Activated naive CD4-positive, alpha-beta T cell treated with anti-CD3 and anti-CD28 coated beads for 36 hours (primary cell): ENCODE results near the gene AIMP2. TPM values are rescaled to one million over a fixed set of nuclear protein-coding genes. Genes with fewer than 3 reads are reported as not detected.
"Not testable (repeated sequence)": the region's sequence is repeated elsewhere in the genome, so short reads cannot be mapped to it uniquely, and the experiment has no call there.

Source experiments
- CTCF ChIA-PET: fragments of 350-600 bp; sonication (Branson Sonifier 250); formaldehyde crosslinking; loops from one replicate; lab custom pipeline; 2021; ENCODE audit warnings: antibody characterized with exemption; lab: Charles Lee
- DNase-seq: peaks from one replicate; pipeline ENCODE4 v3.0.0-alpha.2; 2020
- H3K27ac Mint-ChIP-seq: one replicate; pipeline ENCODE4 v1.8.0; 2021; ENCODE audit warnings: mild to moderate bottlenecking, mixed read lengths
- H3K27me3 Mint-ChIP-seq: one replicate; pipeline ENCODE4 v1.8.0; 2021; ENCODE audit warnings: low read depth, mixed read lengths
- H3K36me3 Mint-ChIP-seq: one replicate; pipeline ENCODE4 v1.8.0; 2021; ENCODE audit warnings: low read depth, mixed read lengths
- H3K4me1 Mint-ChIP-seq: one replicate; pipeline ENCODE4 v1.8.0; 2021; ENCODE audit warnings: low read depth, mixed read lengths
- H3K4me3 Mint-ChIP-seq: one replicate; pipeline ENCODE4 v1.8.0; 2021; ENCODE audit warnings: mild to moderate bottlenecking, moderate library complexity, mixed read lengths
- H3K9me3 Mint-ChIP-seq: one replicate; pipeline ENCODE4 v1.8.0; 2021; ENCODE audit warnings: mixed read lengths
- intact Hi-C: fragments of 100-400 bp; cut with micrococcal nuclease; formaldehyde crosslinking; loops from one replicate; pipeline ENCODE4 v1.15.1; 2023
- total RNA-seq, 2 experiments: library from RNA; stranded (reverse); gene quantifications; one replicate each; pipeline ENCODE4 v1.2.3, GENCODE V29; 2021

The AIMP2 gene
- total RNA-seq, 2 experiments from 2014 or later: 30.8 to 32.2 TPM

DNA sequence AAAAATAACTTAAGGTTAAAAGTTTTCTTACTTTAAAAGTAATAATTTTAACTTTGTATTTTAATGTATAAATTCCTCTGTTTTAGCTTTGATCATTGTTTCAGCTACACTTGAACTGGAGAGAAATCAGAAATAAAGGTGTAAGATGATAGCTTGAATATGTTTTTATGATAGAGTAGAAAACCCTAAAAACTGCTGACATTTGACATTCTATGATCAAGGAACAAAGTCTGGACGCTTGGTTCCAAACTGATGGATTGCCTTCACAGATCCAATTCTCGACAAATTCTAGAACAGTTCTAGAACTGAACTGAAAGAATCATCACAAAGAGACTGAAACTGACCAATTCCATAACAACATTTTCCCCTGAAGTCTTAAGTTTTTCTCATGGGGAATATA is 21.9 kb downstream of the AIMP2 start, which contains the start of gene ANKRD61:
Gene ANKRD61 (plus strand): TSS at position 389 of the 400 bp plus-strand sequence. CDS start 0 bp downstream, at position 389.
- intact Hi-C loops: no loop called here
- DNase-seq: no peak
- Mint-ChIP-seq H3K9me3 (no peaks in the 10 kb centered on the region), H3K4me1 (peaks cover 14% of the 10 kb centered on the region), H3K27ac (no peak within 1 kb of the TSS), H3K27me3 (no peaks in the 10 kb centered on the region), H3K36me3 (peaks cover 51% of the 10 kb centered on the region), H3K4me3 (no peak within 1 kb of the TSS)
- CTCF ChIA-PET: no interaction called here

DNA sequence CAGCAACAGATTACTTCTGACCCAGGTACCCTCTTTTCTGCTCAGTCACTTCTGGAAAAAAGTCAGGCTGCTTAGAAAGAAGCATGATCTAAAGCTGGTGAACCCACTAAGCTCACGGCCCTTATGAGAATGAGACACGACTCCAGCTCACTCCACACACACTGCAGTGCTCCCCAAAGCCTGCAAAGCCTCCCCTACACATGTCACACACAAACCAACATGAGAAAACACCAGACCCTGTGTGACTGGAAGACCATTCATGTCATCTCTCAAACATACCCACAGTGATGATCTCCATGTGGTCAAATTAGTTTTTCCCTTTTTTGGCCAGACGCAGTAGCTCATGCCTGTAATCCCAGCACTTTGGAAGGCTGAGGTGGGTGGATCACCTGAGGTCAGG is 22.5 kb downstream of the AIMP2 start:
- DNase-seq: no peak
- intact Hi-C loops: no loop called here
- H3K36me3 Mint-ChIP-seq: peaks cover 49% of the 10 kb centered on the region
- no peak overlapping the region for H3K4me3 Mint-ChIP-seq
- H3K27ac Mint-ChIP-seq: no peak overlapping the region
- peaks cover 10% of the 10 kb centered on the region for H3K4me1 Mint-ChIP-seq
- CTCF ChIA-PET: no interaction called here
- H3K27me3 Mint-ChIP-seq: no peaks in the 10 kb centered on the region
- H3K9me3 Mint-ChIP-seq: no peaks in the 10 kb centered on the region

GRCh38 chr7:6032167-6032566 is 23.1 kb downstream of the AIMP2 start:
- no peak overlapping the region for H3K27ac Mint-ChIP-seq
- H3K36me3 Mint-ChIP-seq: peaks cover 46% of the 10 kb centered on the region
- intact Hi-C loops: no loop called here
- H3K4me1 Mint-ChIP-seq: peaks cover 4% of the 10 kb centered on the region
- no peak overlapping the region for H3K4me3 Mint-ChIP-seq
- DNase-seq: no peak
- no peaks in the 10 kb centered on the region for H3K9me3 Mint-ChIP-seq
- CTCF ChIA-PET: interaction anchor here (0.6 to 0.8 kb wide), 2 partner anchors 22 to 198 kb away, joined by 3 to 8 read pairs; no protein-coding TSS in a partner anchor
- H3K27me3 Mint-ChIP-seq: no peaks in the 10 kb centered on the region

GRCh38 chr7:6032641-6033040 is 23.6 kb downstream of the AIMP2 start:
- no peaks in the 10 kb centered on the region for H3K4me1 Mint-ChIP-seq
- H3K4me3 Mint-ChIP-seq: no peak overlapping the region
- intact Hi-C loops: no loop called here
- no peak for DNase-seq
- CTCF ChIA-PET: interaction anchor here (0.6 to 0.8 kb wide), 2 partner anchors 22 to 197 kb away, joined by 3 to 8 read pairs; no protein-coding TSS in a partner anchor
- H3K36me3 Mint-ChIP-seq: peaks cover 42% of the 10 kb centered on the region
- H3K27ac Mint-ChIP-seq: no peak overlapping the region
- no peaks in the 10 kb centered on the region for H3K27me3 Mint-ChIP-seq
- no peaks in the 10 kb centered on the region for H3K9me3 Mint-ChIP-seq

DNA sequence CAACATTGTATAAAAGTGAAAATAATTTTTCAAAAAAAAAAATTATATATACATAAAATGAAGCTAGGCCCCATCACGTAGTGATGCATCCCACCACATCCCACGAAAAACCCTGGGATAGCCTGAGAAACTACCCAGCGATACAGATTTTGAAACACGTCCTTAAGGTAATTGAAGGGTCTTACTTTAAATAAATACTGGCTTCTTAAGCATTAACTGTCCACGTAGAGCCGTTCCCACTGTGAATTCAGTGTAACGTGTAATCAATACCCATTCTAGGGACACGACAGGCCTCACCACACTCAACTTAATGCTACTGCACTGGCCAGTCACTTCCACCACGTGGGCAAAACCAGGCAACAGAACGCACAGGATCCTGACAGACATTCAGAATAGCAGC is 26.1 kb downstream of the AIMP2 start:
- Mint-ChIP-seq H3K27ac (no peak overlapping the region), H3K36me3 (peaks cover 37% of the 10 kb centered on the region), H3K9me3 (no peaks in the 10 kb centered on the region), H3K27me3 (no peaks in the 10 kb centered on the region), H3K4me3 (no peak overlapping the region), H3K4me1 (no peaks in the 10 kb centered on the region)
- CTCF ChIA-PET: no interaction called here
- no peak for DNase-seq
- intact Hi-C loops: no loop called here

DNA sequence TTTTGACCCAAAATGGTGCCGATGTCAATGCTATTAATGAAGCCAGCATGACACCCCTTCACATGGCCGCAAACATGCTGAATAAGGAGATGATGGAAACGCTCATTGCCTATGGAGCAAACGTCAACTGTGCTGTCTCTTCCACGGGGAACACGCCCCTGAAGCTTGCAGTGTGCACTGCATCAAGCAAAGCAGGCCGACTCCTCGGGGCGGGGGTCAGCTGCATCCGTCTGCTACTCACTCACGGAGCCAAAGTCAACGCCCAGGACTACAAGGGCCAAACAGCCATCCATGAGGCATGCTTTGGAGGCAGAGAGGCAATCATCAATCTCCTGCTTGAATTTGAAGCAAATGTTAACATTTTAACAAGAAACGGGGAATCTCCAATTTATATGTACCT is 26.6 kb downstream of the AIMP2 start:
- Mint-ChIP-seq H3K27ac (no peak overlapping the region), H3K9me3 (no peaks in the 10 kb centered on the region), H3K27me3 (no peaks in the 10 kb centered on the region), H3K4me3 (no peak overlapping the region), H3K4me1 (no peaks in the 10 kb centered on the region), H3K36me3 (peaks cover 38% of the 10 kb centered on the region)
- intact Hi-C loops: no loop called here
- CTCF ChIA-PET: no interaction called here
- no peak for DNase-seq

- H3K9me3 Mint-ChIP-seq: no peaks in the 10 kb centered on the region
- no peak overlapping the region for H3K4me3 Mint-ChIP-seq
- intact Hi-C loops: no loop called here
- H3K27me3 Mint-ChIP-seq: no peaks in the 10 kb centered on the region
- H3K36me3 Mint-ChIP-seq: peaks cover 22% of the 10 kb centered on the region
- H3K4me1 Mint-ChIP-seq: peaks cover 2% of the 10 kb centered on the region
- no peak overlapping the region for H3K27ac Mint-ChIP-seq
- no peak for DNase-seq
- CTCF ChIA-PET: no interaction called here
These were observed 40.7 kb downstream of the AIMP2 start for GRCh38 chr7:6049780-6050179.

DNA sequence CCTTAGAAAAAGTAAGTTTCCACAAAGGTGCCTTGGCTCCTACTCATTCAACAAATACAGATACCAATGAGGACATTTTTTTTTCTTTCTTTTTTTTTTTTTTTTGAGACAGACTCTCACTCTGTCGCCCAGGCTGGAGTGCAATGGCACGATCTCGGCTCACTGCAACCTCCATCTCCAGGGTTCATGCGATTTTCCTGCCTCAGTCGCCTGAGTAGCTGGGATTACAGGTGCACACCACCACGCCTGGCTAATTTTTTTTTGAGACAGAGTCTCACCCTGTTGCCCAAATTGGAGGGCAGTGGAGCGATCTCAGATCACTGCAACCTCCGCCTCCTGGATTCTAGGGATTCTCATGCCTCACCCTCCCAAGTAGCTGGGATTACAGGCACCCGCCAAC is 42.1 kb downstream of the AIMP2 start:
- CTCF ChIA-PET, H3K9me3 Mint-ChIP-seq: not testable (repeated sequence)

DNA sequence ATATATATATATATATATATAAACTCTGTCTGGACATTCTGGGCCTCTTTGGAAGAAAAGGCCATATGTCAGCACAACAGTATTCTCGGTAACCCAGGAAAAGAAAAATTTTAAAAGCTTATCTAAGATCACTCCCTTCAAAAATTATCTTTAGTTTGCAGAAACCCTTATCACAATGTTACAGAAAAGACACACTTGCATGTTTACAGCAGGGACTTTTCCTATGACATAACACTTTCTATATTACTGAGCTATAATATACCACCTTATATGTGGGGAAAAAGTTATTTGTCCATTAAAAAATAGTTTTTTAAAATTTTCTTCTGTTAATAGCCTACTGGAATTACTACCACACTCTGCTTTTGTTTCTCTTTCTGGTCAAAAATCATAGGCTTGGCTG is 47.5 kb downstream of the AIMP2 start:
- intact Hi-C loops: no loop called here
- H3K27ac Mint-ChIP-seq: no peak overlapping the region
- no peak for DNase-seq
- no peak overlapping the region for H3K4me3 Mint-ChIP-seq
- CTCF ChIA-PET: interaction anchor here (0.7 to 0.9 kb wide), 2 partner anchors 9 to 227 kb away, joined by 3 to 6 read pairs; no protein-coding TSS in a partner anchor
- H3K36me3 Mint-ChIP-seq: peaks cover 12% of the 10 kb centered on the region
- peaks cover 24% of the 10 kb centered on the region for H3K4me1 Mint-ChIP-seq
- H3K9me3 Mint-ChIP-seq: no peaks in the 10 kb centered on the region
- H3K27me3 Mint-ChIP-seq: no peaks in the 10 kb centered on the region

More for the DNA sequence above, 42.1 kb downstream of the AIMP2 start:
- H3K27ac Mint-ChIP-seq, DNase-seq, H3K27me3 Mint-ChIP-seq, H3K4me3 Mint-ChIP-seq, intact Hi-C loops, H3K4me1 Mint-ChIP-seq: not testable (repeated sequence)
- H3K36me3 Mint-ChIP-seq: peaks cover 21% of the 10 kb centered on the region

- CTCF ChIA-PET: interaction anchor here (0.6 to 0.9 kb wide), 5 partner anchors 10 to 226 kb away, joined by 3 to 6 read pairs (median 3); no protein-coding TSS in a partner anchor
- Mint-ChIP-seq H3K4me1 (peaks cover 24% of the 10 kb centered on the region), H3K9me3 (no peaks in the 10 kb centered on the region), H3K27ac (no peak overlapping the region), H3K4me3 (peak overlapping the region; percentile 97), H3K27me3 (no peaks in the 10 kb centered on the region), H3K36me3 (peaks cover 11% of the 10 kb centered on the region)
- DNase-seq: no peak
- intact Hi-C loops: no loop called here
These were observed 48.5 kb downstream of the AIMP2 start for GRCh38 chr7:6057316-6058129.

GRCh38 chr7:6059941-6060340 is 50.9 kb downstream of the AIMP2 start:
- H3K36me3 Mint-ChIP-seq, intact Hi-C loops, H3K27ac Mint-ChIP-seq, H3K9me3 Mint-ChIP-seq, H3K27me3 Mint-ChIP-seq, DNase-seq, CTCF ChIA-PET, H3K4me3 Mint-ChIP-seq: not testable (repeated sequence)
- peaks cover 23% of the 10 kb centered on the region for H3K4me1 Mint-ChIP-seq

DNA sequence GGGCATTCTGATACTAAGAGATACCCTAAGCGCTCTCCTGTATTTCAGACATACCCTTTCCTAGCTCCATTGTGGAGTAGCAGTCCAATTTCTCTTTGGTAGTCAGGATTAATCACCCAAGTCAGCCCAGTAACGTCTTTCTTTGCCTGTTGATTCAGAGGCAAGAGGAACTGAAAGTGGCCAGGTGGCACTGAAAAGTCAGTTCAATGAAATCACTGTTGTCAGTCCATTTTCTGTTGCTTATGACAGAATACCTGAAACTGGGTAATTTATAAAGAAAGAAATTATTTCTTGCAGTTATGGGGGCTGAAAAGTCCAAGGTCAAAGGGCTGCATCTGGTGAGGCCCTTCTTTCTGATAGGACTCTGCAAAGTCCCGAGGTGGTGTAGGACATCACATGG is 62.3 kb downstream of the AIMP2 start:
- DNase-seq: no peak
- Mint-ChIP-seq H3K4me3 (no peak overlapping the region), H3K27me3 (no peaks in the 10 kb centered on the region), H3K4me1 (no peaks in the 10 kb centered on the region), H3K27ac (no peak overlapping the region), H3K9me3 (no peaks in the 10 kb centered on the region), H3K36me3 (no peaks in the 10 kb centered on the region)
- CTCF ChIA-PET: no interaction called here
- intact Hi-C loops: no loop called here
